Dedifferentiated amniotic fluid mesenchymal stem cell (primary cell): ENCODE results near the gene IGSF21.

Source experiments
- DNase-seq: peaks from one replicate; pipeline ENCODE4 v3.0.0-alpha.2; 2016; ENCODE audit errors: extremely low spot score

Gene IGSF21

DNA sequence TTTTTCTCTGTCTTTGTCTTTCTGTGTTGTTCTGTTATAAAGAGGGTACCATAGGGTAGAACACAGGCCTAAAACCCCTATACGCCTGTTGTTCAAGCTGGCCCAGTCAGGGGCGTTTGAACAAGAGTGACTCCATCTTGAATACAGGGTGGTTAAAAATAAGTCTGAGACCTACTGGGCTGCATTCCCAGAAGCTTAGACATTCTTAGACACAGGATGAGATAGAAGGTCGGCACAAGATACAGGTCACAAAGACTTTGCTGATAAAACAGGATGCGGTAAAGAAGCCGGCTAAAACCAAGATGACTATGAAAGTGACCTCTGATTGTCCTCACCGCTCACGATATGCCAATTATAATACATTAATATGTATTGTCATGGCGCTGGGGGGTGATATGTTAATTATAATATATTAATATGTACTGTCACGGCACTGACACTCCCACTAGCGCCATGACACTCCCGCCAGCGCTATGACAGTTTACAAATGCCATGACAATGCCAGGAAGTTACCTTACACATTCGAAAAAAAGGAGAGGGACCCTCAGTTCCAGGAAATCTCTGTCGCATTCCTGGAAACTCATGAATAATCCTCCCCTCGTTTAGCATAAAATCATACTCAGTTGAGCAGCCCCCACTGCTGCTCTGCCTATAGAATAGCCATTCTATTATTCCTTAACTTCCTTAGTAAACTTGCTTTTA is 314.6 kb downstream of the IGSF21 start:
- no peak for DNase-seq

DNA sequence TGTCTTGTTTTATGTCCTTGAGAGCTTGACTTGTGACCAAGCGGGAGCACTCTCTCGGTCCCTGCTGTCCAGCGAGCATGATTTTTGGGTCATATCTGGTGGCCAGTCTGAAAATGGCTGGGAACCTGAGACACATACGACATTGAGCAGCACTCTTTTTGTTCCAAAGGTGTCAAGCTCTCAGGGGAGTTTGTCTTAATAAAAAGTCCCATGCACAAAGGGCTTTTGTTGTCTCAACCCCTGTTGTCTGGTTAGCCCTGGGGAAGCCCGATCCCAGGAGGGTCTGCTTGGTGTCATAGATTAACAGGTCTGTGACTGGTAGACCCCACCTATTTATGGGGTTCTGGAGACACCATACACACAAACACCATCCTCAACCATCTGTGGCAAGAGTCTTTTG is 315.4 kb downstream of the IGSF21 start:
- no peak for DNase-seq

DNA sequence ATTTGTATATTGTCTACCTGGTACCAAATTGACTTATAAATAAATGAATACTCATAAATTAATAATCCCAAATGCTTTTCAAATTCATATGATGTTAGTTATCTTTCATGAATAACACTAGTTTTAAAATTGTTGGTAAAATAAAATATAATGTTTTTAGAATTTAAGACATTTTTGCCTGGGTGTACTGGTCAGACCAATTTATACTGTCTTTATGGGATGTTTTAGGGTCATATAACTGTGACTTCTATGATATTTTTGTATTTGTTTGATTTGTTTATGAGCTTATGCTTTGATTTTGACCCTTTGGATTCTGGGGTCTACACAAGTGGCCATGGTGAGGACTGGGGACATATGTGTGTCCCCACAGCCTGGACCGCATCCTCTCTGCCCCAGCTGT is 319.0 kb downstream of the IGSF21 start:
- no peak for DNase-seq
